Suppressor macrophage (primary cell): ENCODE results near the gene RPGR.

Source experiments
- DNase-seq, 4 experiments: peaks; one replicate each; pipeline ENCODE4 v3.0.0-alpha.2; 2020 to 2022

The RPGR gene

GRCh38 chrX:38327775-38328081 lies 419 bp upstream of the RPGR start:
- no peak for DNase-seq

- DNase-seq = no peak
Observed at GRCh38 chrX:38326086-38326485, 1.2 kb downstream of the RPGR start.

GRCh38 chrX:38320819-38321218 lies 6.5 kb downstream of the RPGR start:
- no peak for DNase-seq

- DNase-seq = no peak
Observed at GRCh38 chrX:38318606-38319005, 8.7 kb downstream of the RPGR start.

GRCh38 chrX:38318196-38318595 lies 9.1 kb downstream of the RPGR start:
- DNase-seq = no peak

- no peak for DNase-seq
Observed at GRCh38 chrX:38315186-38315585, 12.1 kb downstream of the RPGR start.

GRCh38 chrX:38313190-38313589 lies 14.1 kb downstream of the RPGR start:
- DNase-seq = no peak

GRCh38 chrX:38312436-38312835 lies 14.9 kb downstream of the RPGR start:
- no peak for DNase-seq

GRCh38 chrX:38311743-38312142 lies 15.6 kb downstream of the RPGR start:
- no peak for DNase-seq

- no peak for DNase-seq
Observed at GRCh38 chrX:38305971-38306370, 21.3 kb downstream of the RPGR start.

GRCh38 chrX:38304010-38304409 lies 23.3 kb downstream of the RPGR start:
- no peak for DNase-seq

GRCh38 chrX:38293741-38294140 lies 33.6 kb downstream of the RPGR start:
- no peak for DNase-seq

GRCh38 chrX:38287674-38288073 lies 39.6 kb downstream of the RPGR start:
- DNase-seq = no peak

- DNase-seq = no peak
Observed at GRCh38 chrX:38285649-38286048, 41.7 kb downstream of the RPGR start.

GRCh38 chrX:38282049-38282448 lies 45.3 kb downstream of the RPGR start:
- DNase-seq = no peak

- DNase-seq = no peak
Observed at GRCh38 chrX:38279188-38279587, 48.1 kb downstream of the RPGR start.

GRCh38 chrX:38278682-38279081 lies 48.6 kb downstream of the RPGR start:
- DNase-seq = no peak

GRCh38 chrX:38277802-38278201 lies 49.5 kb downstream of the RPGR start:
- no peak for DNase-seq

- peak in 3 of 4 experiments; percentile 5 to 49 (median 30) for DNase-seq
Observed at GRCh38 chrX:38277136-38277535, 50.2 kb downstream of the RPGR start.

- no peak for DNase-seq
Observed at GRCh38 chrX:38276089-38276488, 51.2 kb downstream of the RPGR start.

- DNase-seq = peak; percentile 11 to 85 (median 68)
Observed at GRCh38 chrX:38275615-38276014, 51.7 kb downstream of the RPGR start.

- DNase-seq = no peak
Observed at GRCh38 chrX:38273453-38273852, 53.9 kb downstream of the RPGR start.

GRCh38 chrX:38271154-38271716 lies 56.1 kb downstream of the RPGR start:
- no peak for DNase-seq

GRCh38 chrX:38268011-38268410 lies 59.3 kb downstream of the RPGR start:
- peak; percentile 13 to 51 (median 44) for DNase-seq
